SU-DHL-6 (cell line): ENCODE measurements around the gene SMTNL2.
"Not testable (repeated sequence)": the region's sequence is repeated elsewhere in the genome, so short reads cannot be mapped to it uniquely, and the experiment has no call there.

Experiments
- CTCF ChIP-seq: fragments of 200-600 bp; sonication (generic); IDR thresholded peaks from one replicate; pipeline ENCODE4 v1.5.1; 2017; ENCODE audit warnings: antibody characterized with exemption, mild to moderate bottlenecking, low read length, moderate library complexity; ENCODE audit not compliant: insufficient read depth, poor library complexity, severe bottlenecking
- EZH2phosphoT487 ChIP-seq: fragments of 200-600 bp; sonication (generic), shearing (Covaris generic); conservative IDR thresholded peaks from 2 replicates; pipeline ENCODE4 v1.6.1; 2018; ENCODE audit warnings: mild to moderate bottlenecking, antibody characterized with exemption, low read length, moderate library complexity, mixed read lengths

DNA sequence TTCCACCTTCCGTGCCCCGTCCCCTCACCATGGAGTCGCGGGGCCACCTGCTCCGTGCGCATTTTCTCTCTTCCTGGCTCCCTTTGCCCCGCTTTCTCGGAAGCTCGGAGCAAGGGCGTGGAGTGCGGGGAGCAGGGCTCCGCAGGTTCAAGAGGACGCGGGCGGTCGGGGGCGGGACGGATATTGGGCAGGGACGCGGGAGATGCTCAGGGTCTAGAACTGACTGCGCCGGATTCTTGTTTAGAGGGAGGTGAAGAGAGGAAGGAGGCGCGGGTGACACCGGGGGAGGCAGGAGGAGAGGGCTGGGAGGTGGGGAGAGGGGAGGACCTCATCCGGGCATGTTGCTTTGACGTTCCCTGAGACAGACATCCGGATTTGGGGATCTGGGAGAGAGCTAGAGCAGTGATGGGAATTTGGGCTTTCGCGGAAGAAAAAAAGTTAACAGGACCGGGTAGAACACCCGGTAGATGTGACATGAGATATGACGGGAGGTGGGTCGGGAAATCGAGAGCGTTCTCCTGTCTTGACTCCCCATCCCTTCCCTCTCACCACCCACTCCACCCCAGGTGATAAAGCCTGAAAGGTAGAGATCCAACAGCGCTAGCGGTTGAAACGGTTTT, 56.4 kb downstream of the SMTNL2 start:
- not testable (repeated sequence) for TF ChIP-seq CTCF, EZH2phosphoT487
